Measurements from ENCODE around the gene TLR7.

Gene TLR7

DNA sequence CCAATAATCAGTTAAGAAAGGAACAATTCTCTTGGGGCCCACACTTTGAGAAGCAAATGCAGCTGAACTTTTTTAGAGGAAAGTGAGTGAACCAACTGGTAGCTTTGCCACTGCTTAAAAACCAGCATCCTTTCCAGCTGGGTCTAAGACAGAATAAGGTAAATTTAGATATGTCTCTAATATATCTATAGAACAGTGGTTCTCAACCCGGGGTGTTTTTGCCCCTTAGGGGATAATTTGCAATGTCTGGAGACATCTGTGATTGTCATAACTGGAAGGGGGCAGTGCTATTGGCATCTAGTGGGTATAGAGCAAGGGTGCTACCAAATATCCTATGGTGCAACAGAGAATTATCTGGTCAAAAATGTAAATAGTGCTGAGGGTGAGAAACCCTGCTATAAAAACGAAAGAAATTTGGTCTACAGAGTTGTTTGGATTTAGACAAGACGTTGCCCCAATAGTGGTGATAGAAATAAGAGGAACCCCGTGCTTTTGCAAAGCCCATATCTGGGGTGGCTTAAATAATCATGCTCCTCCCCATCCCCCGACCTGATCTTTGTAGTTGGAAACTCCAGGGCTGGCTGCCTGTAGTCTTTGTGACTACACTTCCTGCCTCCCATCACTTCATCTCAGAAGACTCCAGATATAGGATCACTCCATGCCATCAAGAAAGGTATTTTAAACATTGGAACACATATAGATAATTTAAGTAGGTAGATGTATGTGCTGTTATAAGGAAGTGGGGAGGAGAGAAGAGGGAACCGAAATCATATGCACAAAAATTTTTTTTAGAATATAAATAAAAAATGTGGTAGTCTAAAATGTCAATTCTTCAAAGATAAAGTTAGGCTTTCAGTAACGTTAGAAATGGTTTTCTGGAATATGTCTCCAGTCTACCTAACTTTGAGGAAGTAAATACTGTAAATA is at the start of gene TLR7:
Gene TLR7 (plus strand): TSS at position 622 of the 927 bp plus-strand sequence. CDS start 507 bp downstream, outside the sequence.
- DNase-seq (ENCODE audit: low read depth) = no peak

DNA sequence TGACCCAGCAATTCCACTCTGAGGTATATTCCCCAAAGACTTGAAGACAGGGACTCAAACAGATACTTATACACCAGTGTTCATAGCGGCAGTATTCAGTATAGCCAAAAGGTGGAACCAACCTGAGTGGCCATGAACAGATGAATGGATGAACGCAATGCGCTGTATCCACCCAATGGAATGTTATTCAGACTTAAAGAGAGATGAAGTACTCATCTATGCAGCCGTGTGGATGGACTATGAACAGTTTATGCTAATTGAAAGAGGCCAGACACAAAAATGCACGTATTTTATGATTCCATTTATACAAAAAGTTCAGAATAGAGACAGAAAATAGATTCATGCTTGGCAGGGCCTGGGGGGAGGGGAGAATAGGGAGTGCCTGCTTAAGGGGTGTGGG is 49.3 kb upstream of the TLR7 start:
- DNase-seq (ENCODE audit: low read depth) = no peak

DNA sequence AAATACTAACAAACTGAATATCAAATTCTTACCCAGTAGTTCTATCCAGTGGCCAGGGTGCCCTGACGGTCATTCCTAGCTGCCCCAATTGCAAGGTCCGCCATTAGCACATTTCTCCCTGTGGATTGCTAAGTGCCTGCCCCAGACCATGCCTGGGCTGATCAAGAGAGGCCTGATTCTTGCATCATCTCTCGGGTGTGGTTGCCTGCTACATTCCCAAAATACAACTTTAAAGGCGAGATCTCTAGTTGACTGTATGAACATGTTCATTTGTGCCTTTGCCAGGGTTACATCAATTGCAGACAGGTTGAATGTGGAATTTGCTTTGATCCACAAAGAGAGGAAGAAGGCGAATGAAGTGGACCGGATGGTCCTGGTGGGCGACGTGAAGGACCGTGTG is 47.6 kb upstream of the TLR7 start:
- no peak for DNase-seq (ENCODE audit: low read depth)

DNA sequence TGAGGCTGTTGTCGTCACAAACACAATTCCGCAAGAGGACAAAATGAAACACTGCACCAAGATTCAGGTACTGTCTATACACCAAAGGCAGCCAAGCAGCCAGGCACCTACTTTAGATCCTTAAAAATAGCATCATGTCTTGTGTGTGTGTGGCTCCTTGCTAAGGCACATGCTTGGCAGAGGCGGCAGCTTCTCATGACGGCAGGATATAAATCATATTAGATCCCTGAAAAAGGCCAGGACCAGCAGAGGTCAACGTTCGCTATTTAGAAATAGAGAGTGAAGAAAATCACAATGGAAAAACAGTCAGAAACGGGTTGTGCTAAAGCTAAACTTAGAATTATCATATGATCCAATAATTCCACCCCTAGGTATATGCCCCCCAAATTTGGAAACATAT is 46.1 kb upstream of the TLR7 start:
- no peak for DNase-seq (ENCODE audit: low read depth)

DNA sequence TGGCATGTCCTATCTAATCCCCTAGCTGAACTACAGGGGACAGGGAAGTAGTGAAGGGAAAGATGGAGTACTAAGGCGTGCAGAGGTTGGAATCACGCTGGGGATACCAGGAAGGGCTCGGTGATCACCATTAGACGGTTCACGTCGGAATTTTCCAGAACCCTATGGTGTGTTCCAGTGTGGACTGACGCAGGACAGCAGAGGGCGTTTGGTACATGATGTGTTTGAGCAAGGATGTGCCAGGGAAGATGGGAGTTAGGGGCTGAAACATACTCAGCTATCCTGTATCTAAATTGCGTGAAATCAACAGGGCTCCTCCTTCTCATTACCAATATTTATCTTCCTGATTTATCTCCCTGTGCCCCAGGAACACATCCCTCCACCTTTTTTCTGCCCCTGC is 41.9 kb upstream of the TLR7 start:
- no peak for DNase-seq (ENCODE audit: low read depth)

DNA sequence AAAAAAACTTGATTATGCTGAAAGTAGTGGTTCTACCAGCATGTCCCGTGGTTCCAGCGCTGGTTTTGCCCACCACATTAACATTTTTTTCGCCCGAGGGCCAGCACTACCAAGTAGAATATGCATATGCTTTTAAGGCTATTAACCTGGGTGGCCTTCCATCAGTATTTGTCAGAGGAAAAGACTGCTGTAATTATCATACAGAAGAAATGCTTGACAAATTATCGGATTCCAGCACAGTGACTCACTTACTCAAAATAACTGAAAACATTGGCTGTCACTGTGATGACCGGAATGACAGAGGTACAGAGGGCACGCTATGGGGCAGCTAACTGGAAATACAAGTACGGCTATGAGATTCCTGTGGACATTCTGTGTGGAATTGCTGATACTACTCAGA is 41.1 kb upstream of the TLR7 start:
- DNase-seq (ENCODE audit: low read depth) = no peak

DNA sequence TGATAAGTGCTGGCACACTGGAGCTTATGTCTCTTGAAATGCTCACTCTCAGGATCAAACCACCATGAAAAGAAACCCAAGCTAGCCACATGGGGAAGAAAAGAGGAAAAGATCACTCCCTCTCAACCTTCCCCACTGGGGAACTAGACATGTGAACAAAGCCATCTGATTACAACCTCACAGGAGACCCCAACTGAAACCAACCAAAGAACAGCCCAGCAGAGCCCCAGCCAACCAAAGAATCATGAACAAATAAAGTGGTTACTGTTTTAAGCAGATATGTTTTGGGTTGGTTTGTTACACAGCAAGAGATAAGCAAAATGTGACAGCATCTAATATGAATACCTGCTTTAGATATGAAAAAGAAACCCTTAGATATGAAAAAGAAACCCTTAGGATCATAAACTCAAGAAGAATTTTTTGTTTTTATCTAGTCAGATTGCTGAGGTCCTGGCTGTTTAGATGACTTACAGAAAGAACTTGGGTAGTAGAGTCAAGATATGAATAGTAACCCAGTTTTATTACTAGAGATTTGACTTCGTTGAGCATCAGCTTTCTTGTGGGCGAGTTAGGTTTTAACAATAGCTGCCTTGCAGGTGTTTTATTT is 23.7 kb upstream of the TLR7 start:
- no peak for DNase-seq (ENCODE audit: low read depth)

DNA sequence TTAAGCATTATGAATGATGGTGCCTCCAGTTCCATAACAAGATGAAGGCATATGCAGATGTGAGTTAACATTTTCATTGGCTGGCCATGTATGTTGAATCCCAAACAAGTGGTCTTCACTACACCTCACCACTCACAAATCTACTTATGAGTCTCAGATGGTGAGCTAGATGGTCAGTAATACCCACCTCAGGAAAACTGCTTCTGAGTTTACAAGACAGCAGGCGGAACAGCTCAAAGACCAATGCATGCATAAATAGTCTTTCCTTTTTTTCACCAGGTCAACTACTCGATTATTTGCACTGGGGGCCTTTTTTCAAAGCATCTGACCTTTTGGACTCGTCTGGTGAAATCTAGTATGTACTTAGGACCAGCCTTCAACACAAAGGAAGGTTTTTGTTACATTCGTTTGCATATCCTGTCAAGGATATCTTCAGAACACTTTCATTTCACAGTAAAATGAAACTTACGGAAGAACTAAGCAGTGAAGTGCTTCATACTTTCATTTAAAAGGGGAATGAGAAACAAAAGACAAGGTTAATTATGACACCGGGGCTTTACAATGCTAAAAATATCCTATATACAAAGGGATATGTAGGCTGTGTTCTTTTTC is 23.1 kb upstream of the TLR7 start:
- no peak for DNase-seq (ENCODE audit: low read depth)

DNA sequence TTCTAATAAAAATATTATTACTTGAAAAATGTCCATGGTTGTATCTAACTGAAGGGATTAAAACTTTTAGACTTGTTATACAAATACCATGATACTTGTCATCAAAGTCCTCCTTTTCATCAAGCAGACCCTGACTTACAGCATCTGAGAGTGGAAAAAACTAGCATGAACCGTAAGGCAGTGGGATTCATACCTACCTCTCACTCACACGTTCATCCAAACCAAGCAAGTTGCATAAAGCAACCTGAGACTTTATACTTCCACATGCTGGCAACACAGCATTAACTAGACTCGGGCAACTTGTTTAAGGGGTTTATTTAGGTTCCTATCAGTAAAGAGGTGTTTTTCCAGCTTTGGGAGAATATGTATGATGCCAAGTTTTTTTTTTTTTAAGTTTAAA is 22.6 kb upstream of the TLR7 start:
- no peak for DNase-seq (ENCODE audit: low read depth)

DNA sequence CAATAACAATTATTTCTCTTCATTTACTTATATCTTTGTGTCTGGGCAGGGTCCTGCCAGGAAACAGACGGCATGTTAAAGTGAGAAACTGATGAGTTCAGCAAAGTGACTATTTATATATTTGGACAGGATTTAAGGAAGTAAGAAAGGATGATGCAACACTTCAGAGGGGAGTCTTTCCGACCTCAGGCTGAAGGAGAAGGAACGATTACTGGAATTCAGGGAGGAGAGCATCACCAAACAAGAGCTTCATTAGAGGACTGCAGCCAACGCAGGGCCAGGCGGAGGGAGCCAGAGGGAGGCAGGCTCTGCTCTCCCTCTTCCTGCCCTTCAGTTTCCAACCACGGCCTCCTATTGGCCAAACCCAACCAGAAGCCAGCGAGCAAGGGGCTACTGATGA is 1.5 kb upstream of the TLR7 start:
- DNase-seq (ENCODE audit: low read depth) = no peak

DNA sequence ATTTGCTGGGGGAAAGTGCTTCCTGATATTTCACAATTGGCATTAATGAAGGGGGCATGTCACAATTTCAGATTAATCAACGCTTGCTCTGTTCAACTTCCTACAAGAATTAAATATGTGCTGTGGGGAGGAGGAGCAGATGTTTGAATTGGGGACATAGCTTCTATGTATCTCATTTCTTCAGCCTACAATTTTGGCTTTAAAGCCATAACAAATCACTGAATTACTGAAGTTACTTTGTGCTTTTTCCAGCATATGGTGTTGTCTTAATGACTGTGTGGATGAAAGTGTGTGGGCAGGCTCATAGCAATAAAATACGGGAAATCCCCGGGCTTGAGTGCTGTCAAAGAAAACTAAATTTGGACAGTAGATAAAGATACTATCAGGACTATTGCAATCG is 813 bp downstream of the TLR7 start:
- no peak for DNase-seq (ENCODE audit: low read depth)

DNA sequence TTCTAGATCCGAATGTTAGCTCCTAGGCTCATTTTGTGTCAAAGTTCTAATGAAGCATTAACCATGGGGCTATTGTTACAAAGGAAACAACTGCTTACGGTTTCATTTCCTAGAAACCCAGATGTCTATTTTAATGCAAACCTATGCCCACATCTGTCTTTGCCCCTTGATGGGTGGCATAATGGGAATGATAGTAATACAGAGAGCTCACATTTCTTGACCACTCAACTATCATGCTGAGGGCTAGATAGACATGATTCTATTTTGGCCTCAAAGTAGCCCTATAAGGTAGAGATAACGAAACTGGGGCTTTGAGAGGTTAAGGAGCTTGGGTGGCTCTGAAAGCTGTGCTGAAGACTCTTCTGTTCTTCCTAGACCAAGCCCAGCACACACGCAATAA is 1.9 kb downstream of the TLR7 start:
- DNase-seq (ENCODE audit: low read depth) = no peak

DNA sequence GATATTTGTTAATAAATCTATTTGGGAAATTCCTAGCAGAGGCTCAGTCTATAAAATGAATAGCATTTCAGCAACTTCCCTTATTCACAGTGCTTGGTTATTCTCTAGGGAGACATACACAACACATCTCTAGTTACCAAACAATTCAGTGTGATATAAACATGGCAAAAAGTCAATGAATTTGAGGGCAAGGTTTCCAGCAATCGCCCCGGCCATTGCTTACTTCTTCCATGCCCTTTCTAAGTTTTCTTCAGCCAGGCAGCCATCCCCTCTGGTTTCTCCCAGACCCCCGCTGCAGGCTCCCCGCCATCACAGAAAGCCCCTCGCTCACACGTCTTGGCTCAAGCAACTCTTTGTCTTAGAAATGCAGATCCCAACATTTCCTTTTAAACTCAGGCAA is 4.4 kb downstream of the TLR7 start:
- no peak for DNase-seq (ENCODE audit: low read depth)

DNA sequence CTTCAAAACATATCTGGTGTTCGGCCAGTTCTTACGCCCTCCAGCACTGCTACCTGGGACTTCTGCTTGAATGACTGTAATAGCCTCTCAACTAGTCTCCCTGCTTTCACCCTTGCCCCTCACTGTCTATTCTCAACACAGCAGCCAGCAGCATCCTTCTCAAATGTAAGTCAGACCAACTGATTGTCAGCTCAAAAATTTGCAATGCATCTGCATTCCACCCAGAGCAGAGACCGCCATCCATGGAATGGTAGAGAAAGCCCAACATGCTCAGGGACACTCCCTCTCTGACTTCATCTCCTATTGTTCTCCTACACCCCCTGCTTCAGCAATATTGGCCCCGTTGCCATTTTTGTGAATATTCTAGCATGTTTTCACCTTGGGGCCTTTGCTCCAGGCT is 5.9 kb downstream of the TLR7 start:
- DNase-seq (ENCODE audit: low read depth) = no peak

DNA sequence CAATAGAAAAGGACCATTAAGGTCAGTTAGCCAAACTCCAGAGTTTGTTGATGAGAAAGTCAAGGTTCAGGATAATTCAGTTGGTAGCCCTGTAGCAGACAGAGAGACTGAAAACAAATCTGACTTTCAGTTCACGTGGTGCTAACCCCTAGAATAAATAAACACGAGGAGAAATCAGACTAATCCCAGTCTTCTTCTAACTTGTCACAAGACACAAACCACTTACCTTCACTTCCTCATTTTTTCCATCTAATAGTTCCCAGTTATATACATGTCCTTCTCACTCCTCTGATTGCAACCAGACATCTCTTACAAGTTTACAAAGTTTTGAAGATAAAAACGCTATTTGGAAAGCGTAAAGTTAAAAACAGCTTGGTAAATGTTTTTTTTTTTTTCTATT is 7.7 kb downstream of the TLR7 start:
- DNase-seq (ENCODE audit: low read depth) = no peak

DNA sequence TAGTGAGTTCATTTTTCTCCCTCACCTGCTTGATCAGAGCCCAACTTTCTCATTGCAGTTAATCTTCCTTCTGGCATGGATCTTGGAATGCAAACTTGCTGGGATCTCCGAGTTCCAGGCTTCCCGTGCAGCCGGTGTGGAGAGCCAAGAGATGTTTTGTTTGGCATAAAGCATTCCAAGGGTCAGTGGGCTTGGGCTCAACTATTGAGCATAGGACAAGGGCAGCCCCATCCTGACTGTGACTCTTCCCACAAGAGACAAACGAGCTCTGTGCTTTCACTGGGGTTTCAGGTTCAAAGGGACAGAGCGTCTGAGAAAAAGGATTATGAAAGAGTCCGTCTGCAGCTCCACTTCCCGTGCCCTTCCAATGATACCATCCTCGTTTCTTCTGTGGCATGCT is 10.5 kb downstream of the TLR7 start:
- DNase-seq (ENCODE audit: low read depth) = no peak

DNA sequence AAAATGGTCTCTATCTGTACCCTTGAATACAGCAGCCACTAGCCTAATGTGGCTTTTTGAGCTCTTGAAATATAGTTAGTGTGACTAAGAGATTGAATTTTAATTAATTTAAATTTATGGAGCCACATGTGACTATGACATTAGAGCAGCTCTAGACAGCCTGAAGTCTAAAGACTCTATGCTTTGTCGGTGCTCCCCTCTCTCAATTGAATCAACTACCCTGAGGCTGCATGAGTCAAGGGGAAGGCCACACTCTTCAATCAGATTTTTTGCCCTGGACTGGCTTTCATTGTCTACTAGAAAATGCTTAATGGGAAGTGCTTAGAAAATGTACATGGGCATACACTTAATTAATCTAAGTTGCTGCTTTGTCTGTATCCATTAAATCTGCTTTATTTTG is 11.7 kb downstream of the TLR7 start:
- DNase-seq (ENCODE audit: low read depth) = no peak

DNA sequence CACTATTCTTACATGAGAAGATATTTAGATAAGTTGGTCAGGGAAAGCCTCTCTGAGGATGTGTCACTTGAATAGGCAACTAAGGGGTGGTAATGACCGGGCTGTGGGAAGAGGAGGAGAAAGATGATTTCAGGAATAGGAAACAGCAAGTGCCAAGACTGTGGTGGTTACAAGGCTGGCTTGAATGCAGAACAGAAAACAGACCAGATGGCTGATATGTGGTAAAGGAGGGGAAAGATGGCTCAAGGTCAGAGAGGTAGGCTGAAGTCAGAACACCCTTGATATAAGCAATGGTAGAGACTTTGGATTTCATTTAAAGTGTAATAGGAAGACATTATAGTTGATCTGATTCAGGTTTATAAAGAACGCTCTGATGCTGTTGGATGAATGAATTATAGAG is 15.0 kb downstream of the TLR7 start:
- no peak for DNase-seq (ENCODE audit: low read depth)

DNA sequence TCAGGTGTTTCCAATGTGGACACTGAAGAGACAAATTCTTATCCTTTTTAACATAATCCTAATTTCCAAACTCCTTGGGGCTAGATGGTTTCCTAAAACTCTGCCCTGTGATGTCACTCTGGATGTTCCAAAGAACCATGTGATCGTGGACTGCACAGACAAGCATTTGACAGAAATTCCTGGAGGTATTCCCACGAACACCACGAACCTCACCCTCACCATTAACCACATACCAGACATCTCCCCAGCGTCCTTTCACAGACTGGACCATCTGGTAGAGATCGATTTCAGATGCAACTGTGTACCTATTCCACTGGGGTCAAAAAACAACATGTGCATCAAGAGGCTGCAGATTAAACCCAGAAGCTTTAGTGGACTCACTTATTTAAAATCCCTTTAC is 18.6 kb downstream of the TLR7 start:
- DNase-seq (ENCODE audit: low read depth) = no peak

DNA sequence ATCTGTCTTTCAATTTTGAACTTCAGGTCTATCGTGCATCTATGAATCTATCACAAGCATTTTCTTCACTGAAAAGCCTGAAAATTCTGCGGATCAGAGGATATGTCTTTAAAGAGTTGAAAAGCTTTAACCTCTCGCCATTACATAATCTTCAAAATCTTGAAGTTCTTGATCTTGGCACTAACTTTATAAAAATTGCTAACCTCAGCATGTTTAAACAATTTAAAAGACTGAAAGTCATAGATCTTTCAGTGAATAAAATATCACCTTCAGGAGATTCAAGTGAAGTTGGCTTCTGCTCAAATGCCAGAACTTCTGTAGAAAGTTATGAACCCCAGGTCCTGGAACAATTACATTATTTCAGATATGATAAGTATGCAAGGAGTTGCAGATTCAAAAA is 19.7 kb downstream of the TLR7 start:
- no peak for DNase-seq (ENCODE audit: low read depth)

DNA sequence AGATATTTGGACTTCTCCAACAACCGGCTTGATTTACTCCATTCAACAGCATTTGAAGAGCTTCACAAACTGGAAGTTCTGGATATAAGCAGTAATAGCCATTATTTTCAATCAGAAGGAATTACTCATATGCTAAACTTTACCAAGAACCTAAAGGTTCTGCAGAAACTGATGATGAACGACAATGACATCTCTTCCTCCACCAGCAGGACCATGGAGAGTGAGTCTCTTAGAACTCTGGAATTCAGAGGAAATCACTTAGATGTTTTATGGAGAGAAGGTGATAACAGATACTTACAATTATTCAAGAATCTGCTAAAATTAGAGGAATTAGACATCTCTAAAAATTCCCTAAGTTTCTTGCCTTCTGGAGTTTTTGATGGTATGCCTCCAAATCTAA is 20.3 kb downstream of the TLR7 start:
- no peak for DNase-seq (ENCODE audit: low read depth)

DNA sequence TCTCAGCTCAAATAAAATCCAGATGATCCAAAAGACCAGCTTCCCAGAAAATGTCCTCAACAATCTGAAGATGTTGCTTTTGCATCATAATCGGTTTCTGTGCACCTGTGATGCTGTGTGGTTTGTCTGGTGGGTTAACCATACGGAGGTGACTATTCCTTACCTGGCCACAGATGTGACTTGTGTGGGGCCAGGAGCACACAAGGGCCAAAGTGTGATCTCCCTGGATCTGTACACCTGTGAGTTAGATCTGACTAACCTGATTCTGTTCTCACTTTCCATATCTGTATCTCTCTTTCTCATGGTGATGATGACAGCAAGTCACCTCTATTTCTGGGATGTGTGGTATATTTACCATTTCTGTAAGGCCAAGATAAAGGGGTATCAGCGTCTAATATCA is 20.9 kb downstream of the TLR7 start:
- DNase-seq (ENCODE audit: low read depth) = no peak

DNA sequence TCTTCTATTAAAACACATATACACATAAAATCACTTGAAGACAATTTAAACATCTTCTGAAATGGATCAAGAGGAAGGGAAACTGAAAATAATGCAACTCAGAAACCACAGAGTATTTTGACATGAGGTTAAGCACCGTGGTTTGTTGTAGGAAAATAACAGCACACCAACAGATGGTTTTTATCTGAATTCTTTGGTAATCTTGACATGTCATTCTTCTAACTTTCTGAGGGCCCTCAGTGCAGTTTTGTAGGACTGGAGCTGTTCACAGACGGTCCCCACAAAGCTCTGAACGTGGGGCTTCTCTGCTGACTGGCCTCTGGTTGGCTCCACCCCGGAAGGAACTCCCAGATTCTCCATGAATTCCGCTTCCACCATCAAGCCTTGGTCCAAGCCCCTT is 23.6 kb downstream of the TLR7 start:
- no peak for DNase-seq (ENCODE audit: low read depth)

Data from stimulated activated CD4-positive, alpha-beta T cell treated with anti-CD3 and anti-CD28 coated beads, Interleukin-2, amount 100 ng/mL, for 4 hours (primary cell).